SU-DHL-6 (cell line): ENCODE measurements around the gene RGP1.

Source experiments
- H2AFZ ChIP-seq: fragments of 200-600 bp; sonication (generic); 2 replicates; pipeline ENCODE4 v1.6.1; 2014; ENCODE audit warnings: low read depth, mild to moderate bottlenecking, moderate library complexity, mixed read lengths, antibody characterized with exemption, low read length; ENCODE audit not compliant: severe bottlenecking
- H3F3A ChIP-seq: fragments of 200-600 bp; shearing (Covaris generic); 2 replicates; pipeline ENCODE4 v1.6.0; 2016; ENCODE audit warnings: antibody characterized with exemption, mild to moderate bottlenecking; ENCODE audit not compliant: insufficient read depth
- H3K27ac ChIP-seq: fragments of 200-600 bp; sonication (generic); 2 replicates; pipeline ENCODE4 v1.5.1; 2016; ENCODE audit warnings: low read depth, mild to moderate bottlenecking, low read length, moderate library complexity, mixed read lengths
- H3K27me3 ChIP-seq: fragments of 200-600 bp; sonication (generic), shearing (Covaris generic); 2 replicates; pipeline ENCODE4 v1.6.0; 2014; ENCODE audit warnings: mild to moderate bottlenecking, low read length
- H3K36me3 ChIP-seq: fragments of 200-600 bp; sonication (generic); 2 replicates; pipeline ENCODE4 v1.6.1; 2014; ENCODE audit warnings: mild to moderate bottlenecking, low read length, mixed read lengths
- H3K4me2 ChIP-seq: fragments of 300-600, 200-600 bp; shearing (Covaris generic), sonication (generic); 2 replicates; pipeline ENCODE4 v1.6.0; 2014; ENCODE audit warnings: low read length, low read depth, mild to moderate bottlenecking; ENCODE audit not compliant: poor library complexity, severe bottlenecking
- H3K4me3 ChIP-seq: fragments of 200-600 bp; sonication (generic); 2 replicates; pipeline ENCODE4 v1.5.1; 2014; ENCODE audit warnings: antibody characterized with exemption, low read length, mild to moderate bottlenecking, mixed read lengths; ENCODE audit not compliant: insufficient read depth, poor library complexity, severe bottlenecking
- H3K79me2 ChIP-seq: fragments of 200-600 bp; sonication (generic); 2 replicates; pipeline ENCODE4 v1.6.1; 2014; ENCODE audit warnings: mild to moderate bottlenecking, low read length, moderate library complexity; ENCODE audit not compliant: insufficient read depth
- H3K9ac ChIP-seq: fragments of 200-600 bp; sonication (generic); 2 replicates; pipeline ENCODE4 v1.7.0; 2014; ENCODE audit warnings: mild to moderate bottlenecking, low read length
- H3K9me2 ChIP-seq: fragments of 200-600 bp; sonication (generic); replicated peaks from 2 replicates; pipeline ENCODE4 v1.6.1; 2014; ENCODE audit warnings: low read length; ENCODE audit not compliant: insufficient read depth
- H3K9me3 ChIP-seq: fragments of 200-600 bp; sonication (generic); 2 replicates; pipeline ENCODE4 v1.6.1; 2014; ENCODE audit warnings: low read length, mixed read lengths; ENCODE audit not compliant: insufficient read depth
- H4K20me1 ChIP-seq: fragments of 200-600 bp; sonication (generic); 2 replicates; pipeline ENCODE4 v1.6.1; 2014; ENCODE audit warnings: low read depth, mild to moderate bottlenecking, antibody characterized with exemption, low read length, moderate library complexity, mixed read lengths
- EZH2phosphoT487 ChIP-seq: fragments of 200-600 bp; sonication (generic), shearing (Covaris generic); conservative IDR thresholded peaks from 2 replicates; pipeline ENCODE4 v1.6.1; 2018; ENCODE audit warnings: mild to moderate bottlenecking, antibody characterized with exemption, low read length, moderate library complexity, mixed read lengths
- TF ChIP-seq, protein P1 (sequence below): fragments of 200-600 bp; sonication (generic); IDR thresholded peaks from one replicate; pipeline ENCODE4 v1.5.1; 2017; ENCODE audit warnings: antibody characterized with exemption, mild to moderate bottlenecking, low read length, moderate library complexity; ENCODE audit not compliant: insufficient read depth, poor library complexity, severe bottlenecking

The RGP1 gene

GRCh38 chr9:35719546-35719945 is 29.5 kb upstream of the RGP1 start:
- Histone ChIP-seq H2AFZ (no peak overlapping the region), H3K79me2 (no peaks in the 10 kb centered on the region)

GRCh38 chr9:35723426-35723825 is 25.7 kb upstream of the RGP1 start:
- no peak overlapping the region for H3K27ac ChIP-seq
- no peak overlapping the region for H3K4me2 ChIP-seq
- H3K27me3 ChIP-seq: no peaks in the 10 kb centered on the region
- H3K9me3 ChIP-seq: no peaks in the 10 kb centered on the region
- H4K20me1 ChIP-seq: no peaks in the 10 kb centered on the region
- H3K4me3 ChIP-seq: no peak overlapping the region
- TF ChIP-seq, protein P1, sequence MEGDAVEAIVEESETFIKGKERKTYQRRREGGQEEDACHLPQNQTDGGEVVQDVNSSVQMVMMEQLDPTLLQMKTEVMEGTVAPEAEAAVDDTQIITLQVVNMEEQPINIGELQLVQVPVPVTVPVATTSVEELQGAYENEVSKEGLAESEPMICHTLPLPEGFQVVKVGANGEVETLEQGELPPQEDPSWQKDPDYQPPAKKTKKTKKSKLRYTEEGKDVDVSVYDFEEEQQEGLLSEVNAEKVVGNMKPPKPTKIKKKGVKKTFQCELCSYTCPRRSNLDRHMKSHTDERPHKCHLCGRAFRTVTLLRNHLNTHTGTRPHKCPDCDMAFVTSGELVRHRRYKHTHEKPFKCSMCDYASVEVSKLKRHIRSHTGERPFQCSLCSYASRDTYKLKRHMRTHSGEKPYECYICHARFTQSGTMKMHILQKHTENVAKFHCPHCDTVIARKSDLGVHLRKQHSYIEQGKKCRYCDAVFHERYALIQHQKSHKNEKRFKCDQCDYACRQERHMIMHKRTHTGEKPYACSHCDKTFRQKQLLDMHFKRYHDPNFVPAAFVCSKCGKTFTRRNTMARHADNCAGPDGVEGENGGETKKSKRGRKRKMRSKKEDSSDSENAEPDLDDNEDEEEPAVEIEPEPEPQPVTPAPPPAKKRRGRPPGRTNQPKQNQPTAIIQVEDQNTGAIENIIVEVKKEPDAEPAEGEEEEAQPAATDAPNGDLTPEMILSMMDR: no peak
- TF ChIP-seq EZH2phosphoT487: no peak
- no peak overlapping the region for H2AFZ ChIP-seq
- no peak overlapping the region for H3K9ac ChIP-seq
- peaks cover 21% of the 10 kb centered on the region for H3K79me2 ChIP-seq
- H3K36me3 ChIP-seq: peaks cover 7% of the 10 kb centered on the region; the same call in 1 of the 2 replicates
- no peaks in the 10 kb centered on the region for H3K9me2 ChIP-seq
- H3F3A ChIP-seq: no peaks in the 10 kb centered on the region

More at GRCh38 chr9:35719546-35719945, 29.5 kb upstream of the RGP1 start:
- TF ChIP-seq, protein P1: no peak
- no peak for TF ChIP-seq EZH2phosphoT487
- no peaks in the 10 kb centered on the region for H3K27me3 ChIP-seq
- H3F3A ChIP-seq: no peaks in the 10 kb centered on the region
- peaks cover 4% of the 10 kb centered on the region; the same call in 1 of the 2 replicates for H3K36me3 ChIP-seq
- H3K9me2 ChIP-seq: no peaks in the 10 kb centered on the region
- H3K9me3 ChIP-seq: no peaks in the 10 kb centered on the region
- no peak overlapping the region for H3K4me2 ChIP-seq
- no peak overlapping the region for H3K4me3 ChIP-seq
- H3K9ac ChIP-seq: no peak overlapping the region
- no peaks in the 10 kb centered on the region for H4K20me1 ChIP-seq
- H3K27ac ChIP-seq: no peak overlapping the region

DNA sequence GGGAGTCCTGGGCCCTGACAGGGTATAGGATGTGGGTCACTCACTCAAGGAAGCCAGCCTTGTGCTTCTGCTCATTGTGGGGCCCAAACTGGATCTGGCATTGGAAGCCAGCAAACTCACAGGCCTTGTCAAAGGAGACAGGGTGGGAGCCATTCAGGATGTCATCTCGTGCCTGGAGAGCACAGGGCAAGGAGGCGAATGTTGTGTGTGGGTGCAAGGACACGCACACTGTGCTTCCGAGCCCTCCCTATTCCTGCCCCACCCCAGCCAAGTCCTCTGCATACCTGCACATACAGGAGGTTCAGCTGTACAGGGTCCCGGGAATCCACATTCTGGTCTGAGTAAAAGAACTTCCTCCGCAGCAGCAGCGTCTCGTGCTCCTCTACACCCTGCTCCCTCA is 25.2 kb upstream of the RGP1 start:
- Histone ChIP-seq H2AFZ (no peak overlapping the region), H3K9me2 (no peaks in the 10 kb centered on the region), H3F3A (no peaks in the 10 kb centered on the region), H4K20me1 (no peaks in the 10 kb centered on the region), H3K4me2 (no peak overlapping the region), H3K79me2 (peaks cover 26% of the 10 kb centered on the region), H3K9me3 (no peaks in the 10 kb centered on the region), H3K27ac (no peak overlapping the region), H3K36me3 (peaks cover 7% of the 10 kb centered on the region; the same call in 1 of the 2 replicates), H3K4me3 (no peak overlapping the region), H3K9ac (no peak overlapping the region), H3K27me3 (no peaks in the 10 kb centered on the region)
- no peak for TF ChIP-seq EZH2phosphoT487
- TF ChIP-seq, protein P1: no peak

DNA sequence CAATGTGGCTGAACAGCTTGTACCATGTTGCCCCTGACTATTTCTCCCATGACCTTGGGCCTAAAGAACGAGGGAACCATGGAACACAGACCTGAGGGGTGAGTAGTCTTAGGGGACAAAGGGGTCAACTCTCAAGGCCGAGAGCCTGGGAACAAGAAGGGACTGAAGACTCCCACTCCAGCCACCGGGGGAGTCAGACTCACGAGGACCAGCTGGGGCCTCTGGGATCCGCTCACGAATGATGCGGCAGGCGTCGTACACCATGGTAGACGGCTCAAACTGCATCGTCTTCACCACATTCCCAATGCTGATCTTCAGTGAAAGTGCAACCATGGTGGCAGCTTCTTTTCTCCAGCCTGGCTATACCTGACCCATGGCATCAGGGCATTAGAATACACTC is 23.7 kb upstream of the RGP1 start:
- no peaks in the 10 kb centered on the region; the same call in 1 of the 2 replicates for H4K20me1 ChIP-seq
- H3K79me2 ChIP-seq: peaks cover 40% of the 10 kb centered on the region
- H3K4me2 ChIP-seq: no peak overlapping the region
- H2AFZ ChIP-seq: no peak overlapping the region
- peaks cover 7% of the 10 kb centered on the region; the same call in 1 of the 2 replicates for H3K36me3 ChIP-seq
- H3K9me3 ChIP-seq: no peaks in the 10 kb centered on the region
- H3K27me3 ChIP-seq: no peaks in the 10 kb centered on the region
- H3K9ac ChIP-seq: no peak overlapping the region
- no peak overlapping the region for H3K27ac ChIP-seq
- no peaks in the 10 kb centered on the region for H3F3A ChIP-seq
- no peak for TF ChIP-seq EZH2phosphoT487
- TF ChIP-seq, protein P1: no peak
- no peak overlapping the region for H3K4me3 ChIP-seq
- H3K9me2 ChIP-seq: no peaks in the 10 kb centered on the region
